Thymus (tissue), 11 donors: ENCODE results near the gene TRAM2. TPM values are rescaled to one million over a fixed set of nuclear protein-coding genes. Genes with fewer than 3 reads are reported as not detected.

ENCODE experiments used
- DNase-seq, 9 donors: peaks; one replicate each; pipeline ENCODE4 v3.0.0-alpha.2; 2013; ENCODE audit warnings: low spot score in 9 of 9, low read depth in 6 of 9, missing footprints in 1 of 9
- H3K27ac ChIP-seq, 2 donors: one replicate each; pipeline ENCODE4 v1.5.1; 2013; ENCODE audit warnings: control low read depth in 1 of 2, low read depth in 1 of 2, low read length in 1 of 2, mild to moderate bottlenecking in 1 of 2, moderate library complexity in 1 of 2
- H3K27me3 ChIP-seq, 2 donors: one replicate each; pipeline ENCODE4 v1.5.1; 2013; ENCODE audit warnings: low read length in 1 of 2; ENCODE audit not compliant: control insufficient read depth in 2 of 2, insufficient read depth in 1 of 2
- H3K36me3 ChIP-seq, 2 donors: one replicate each; pipeline ENCODE4 v1.5.1; 2013; ENCODE audit warnings: low read length in 1 of 2, mild to moderate bottlenecking in 1 of 2, moderate library complexity in 1 of 2; ENCODE audit not compliant: control insufficient read depth in 2 of 2, insufficient read depth in 2 of 2
- H3K4me1 ChIP-seq, 2 donors: one replicate each; pipeline ENCODE4 v1.5.1; 2013; ENCODE audit warnings: low read length in 2 of 2; ENCODE audit not compliant: control insufficient read depth in 2 of 2, insufficient read depth in 2 of 2
- H3K4me3 ChIP-seq, 2 donors: one replicate each; pipeline ENCODE4 v1.5.1; 2013; ENCODE audit warnings: low read length in 2 of 2, control low read depth in 1 of 2, mild to moderate bottlenecking in 1 of 2
- H3K9me3 ChIP-seq, 2 donors: one replicate each; pipeline ENCODE4 v1.5.1; 2013; ENCODE audit warnings: low read length in 1 of 2, mild to moderate bottlenecking in 1 of 2; ENCODE audit not compliant: control insufficient read depth in 2 of 2, insufficient read depth in 1 of 2
- WGBS: extraction: QIAGEN DNeasy Blood & Tissue Kit; methylation state at CpG from one replicate; pipeline ENCODE4 v1.1.7; 2013; 5-methylcytosine and 5-hydroxymethylcytosine counted together
- polyA plus RNA-seq: library from polyadenylated mRNA; stranded (reverse); fragments of 200-250 nt; gene quantifications from one replicate; pipeline ENCODE4 v1.2.3, GENCODE V29; 2013
- total RNA-seq: library from RNA; stranded (reverse); fragments of 120-200 nt; gene quantifications from one replicate; pipeline ENCODE4 v1.2.4, GENCODE V29; 2013
- donor health status: healthy.

Gene TRAM2
- total and polyA plus RNA-seq, 2 donors: 3.1 to 3.4 TPM

DNA sequence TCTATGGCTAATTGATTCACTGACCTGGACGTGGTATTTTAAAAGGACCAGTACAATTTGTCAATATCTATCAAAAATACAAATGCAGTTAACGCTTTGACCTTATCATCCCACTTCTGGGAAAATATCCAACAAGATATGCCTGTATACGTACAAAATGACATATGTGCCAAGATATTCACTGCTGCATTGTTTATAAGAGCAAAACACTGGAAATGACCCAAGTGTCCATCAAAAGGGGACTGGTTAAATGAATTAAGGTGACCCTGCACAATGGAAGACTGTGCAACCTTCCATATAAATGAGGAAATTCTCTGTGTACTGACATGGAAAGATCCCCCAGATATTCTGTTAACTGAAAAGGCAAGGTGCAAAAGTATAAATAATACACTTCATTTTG is 13.9 kb downstream of the TRAM2 start:
- DNase-seq: no peak
- peaks cover 0 to 5% of the 10 kb centered on the region in 2 donors for H3K4me1 ChIP-seq
- 96% methylated on average over 3 of the region's 3 CpGs for WGBS

GRCh38 chr6:52560462-52560861 is 16.4 kb downstream of the TRAM2 start:
- 96% methylated on average over 5 of the region's 5 CpGs for WGBS
- Histone ChIP-seq H3K4me1 (no peaks in the 10 kb centered on the region), H3K27ac (no peak overlapping the region), H3K27me3 (no peaks in the 10 kb centered on the region), H3K36me3 (no peaks in the 10 kb centered on the region), H3K4me3 (no peak overlapping the region), H3K9me3 (no peaks in the 10 kb centered on the region)
- DNase-seq: no peak

More for the DNA sequence above, 13.9 kb downstream of the TRAM2 start:
- Histone ChIP-seq H3K9me3 (no peaks in the 10 kb centered on the region), H3K27ac (no peak overlapping the region), H3K4me3 (no peak overlapping the region), H3K36me3 (no peaks in the 10 kb centered on the region), H3K27me3 (no peaks in the 10 kb centered on the region)

GRCh38 chr6:52558266-52559000 is 18.4 kb downstream of the TRAM2 start:
- Histone ChIP-seq H3K4me1 (no peaks in the 10 kb centered on the region), H3K9me3 (no peaks in the 10 kb centered on the region), H3K27ac (no peak overlapping the region), H3K27me3 (no peaks in the 10 kb centered on the region), H3K36me3 (no peaks in the 10 kb centered on the region), H3K4me3 (no peak overlapping the region)
- 95% methylated on average over 6 of the region's 6 CpGs for whole genome bisulfite sequencing
- DNase-seq: no peak

- Histone ChIP-seq H3K27me3 (no peaks in the 10 kb centered on the region), H3K4me3 (no peak overlapping the region), H3K4me1 (no peaks in the 10 kb centered on the region), H3K27ac (no peak overlapping the region), H3K9me3 (no peaks in the 10 kb centered on the region), H3K36me3 (no peaks in the 10 kb centered on the region)
- DNase-seq: no peak
- 84% methylated on average over 11 of the region's 11 CpGs for WGBS
Observed at GRCh38 chr6:52557389-52558265, 19.2 kb downstream of the TRAM2 start.

DNA sequence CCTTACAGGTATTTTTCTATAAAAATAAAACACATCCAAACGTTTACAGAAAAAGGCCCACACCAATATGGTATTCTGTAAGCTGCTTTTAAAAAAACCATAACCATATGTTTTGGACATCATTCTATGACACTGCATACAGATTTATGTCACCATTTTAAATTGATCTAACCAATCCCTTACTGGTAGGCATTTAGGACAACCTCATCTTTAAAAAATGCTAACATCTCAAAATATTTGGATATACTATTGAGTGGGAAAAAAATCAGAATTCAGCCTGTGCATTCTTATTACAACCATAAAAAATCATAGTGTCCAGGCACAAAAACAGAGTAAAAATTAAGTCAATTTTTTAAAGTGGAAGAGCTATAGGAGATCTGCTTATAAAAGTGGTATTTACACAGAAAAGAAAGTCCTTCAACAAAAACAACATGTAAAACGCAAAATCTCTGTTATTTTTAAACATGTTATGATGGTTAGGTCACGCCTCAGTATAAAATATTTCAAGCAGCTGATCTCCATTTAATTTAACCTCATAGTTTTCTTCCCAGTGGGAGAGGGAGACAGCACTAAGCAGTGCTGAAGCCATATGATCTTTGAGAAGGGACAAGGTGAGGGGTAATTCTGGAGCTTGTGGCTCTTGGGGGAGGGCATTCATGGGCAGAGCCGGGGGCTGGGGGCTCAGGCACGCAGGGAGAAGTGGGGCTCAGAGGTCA is 21.2 kb downstream of the TRAM2 start:
- H3K36me3 ChIP-seq: no peaks in the 10 kb centered on the region
- no peaks in the 10 kb centered on the region for H3K9me3 ChIP-seq
- H3K27ac ChIP-seq: no peak overlapping the region
- H3K4me1 ChIP-seq: peaks cover 0 to 2% of the 10 kb centered on the region in 2 donors
- DNase-seq: no peak
- no peak overlapping the region for H3K4me3 ChIP-seq
- WGBS: 92% methylated on average over 5 of the region's 5 CpGs
- H3K27me3 ChIP-seq: no peaks in the 10 kb centered on the region

- no peaks in the 10 kb centered on the region for H3K9me3 ChIP-seq
- H3K36me3 ChIP-seq: no peaks in the 10 kb centered on the region
- no peak overlapping the region for H3K4me3 ChIP-seq
- no peak for DNase-seq
- no peaks in the 10 kb centered on the region for H3K27me3 ChIP-seq
- 97% methylated on average over 6 of the region's 6 CpGs for WGBS
- H3K4me1 ChIP-seq: peaks cover 0 to 2% of the 10 kb centered on the region in 2 donors
- no peak overlapping the region for H3K27ac ChIP-seq
Observed at GRCh38 chr6:52554684-52555280, 22.1 kb downstream of the TRAM2 start.

GRCh38 chr6:52553719-52554118 is 23.1 kb downstream of the TRAM2 start:
- H3K36me3 ChIP-seq: no peaks in the 10 kb centered on the region
- DNase-seq: no peak
- H3K27ac ChIP-seq: no peak overlapping the region
- over 99% methylated on average over 2 of the region's 2 CpGs for WGBS
- H3K27me3 ChIP-seq: no peaks in the 10 kb centered on the region
- no peak overlapping the region for H3K4me3 ChIP-seq
- peaks cover 0 to 2% of the 10 kb centered on the region in 2 donors for H3K4me1 ChIP-seq
- no peaks in the 10 kb centered on the region for H3K9me3 ChIP-seq

- Histone ChIP-seq H3K4me1 (peaks cover 0 to 2% of the 10 kb centered on the region in 2 donors), H3K9me3 (no peaks in the 10 kb centered on the region), H3K27ac (no peak overlapping the region), H3K4me3 (no peak overlapping the region), H3K27me3 (no peaks in the 10 kb centered on the region), H3K36me3 (no peaks in the 10 kb centered on the region)
- no peak for DNase-seq
- 98% methylated on average over 1 of the region's 1 CpG for WGBS
Observed at GRCh38 chr6:52553158-52553557, 23.7 kb downstream of the TRAM2 start.
